GM18517 (cell line): ENCODE results near the gene SLC4A7.
"Not testable (repeated sequence)": the region's sequence is repeated elsewhere in the genome, so short reads cannot be mapped to it uniquely, and the experiment has no call there.

ENCODE experiments used
- ATAC-seq: cut with Tn5 transposase; IDR thresholded peaks from one replicate; pipeline ENCODE4 v1.9.1; 2021; ENCODE audit warnings: mild to moderate bottlenecking, moderate library complexity; ENCODE audit not compliant: unreplicated experiment

The SLC4A7 gene

GRCh38 chr3:27438352-27438751 lies 45.8 kb downstream of the SLC4A7 start:
- ATAC-seq: not testable (repeated sequence)

DNA sequence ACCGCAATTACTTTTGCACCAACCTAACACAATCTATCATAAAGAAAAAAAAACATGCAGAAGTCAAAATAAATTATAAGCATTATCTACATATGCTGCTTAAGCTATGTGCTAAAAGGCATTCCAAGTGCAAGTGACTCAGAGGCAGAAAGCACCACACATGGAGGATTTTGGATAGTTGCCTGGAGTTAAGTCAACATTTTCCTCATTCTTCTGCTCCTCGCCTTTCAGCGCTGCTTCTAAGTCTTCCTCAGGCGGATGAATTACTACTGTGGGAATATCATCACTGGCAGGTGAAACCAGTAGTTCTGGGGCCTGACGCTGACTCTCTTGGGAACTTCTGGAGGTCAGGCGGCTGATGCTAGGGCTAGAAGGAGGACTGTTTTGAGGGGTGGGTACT lies 53.1 kb downstream of the SLC4A7 start:
- no peak for ATAC-seq

DNA sequence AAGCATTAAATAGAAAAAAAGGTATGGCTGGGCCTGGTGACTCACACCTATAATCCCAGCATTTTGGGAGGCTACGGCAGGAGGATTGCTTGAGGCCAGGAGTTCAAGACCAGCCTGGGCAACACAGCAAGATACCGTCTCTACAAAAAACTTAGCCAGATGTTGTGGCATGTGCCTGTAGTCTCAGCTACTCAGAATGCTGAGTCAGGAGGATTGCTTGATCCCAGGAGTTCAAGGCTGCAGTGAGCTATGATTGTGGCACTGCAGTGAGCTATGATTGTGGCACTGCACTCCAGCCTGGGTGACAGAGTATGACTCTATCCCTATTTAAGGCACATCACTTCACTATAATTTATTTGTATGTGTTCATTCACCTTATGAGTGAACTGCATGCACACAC lies 54.3 kb downstream of the SLC4A7 start:
- no peak for ATAC-seq

GRCh38 chr3:27428446-27428845 lies 55.7 kb downstream of the SLC4A7 start:
- no peak for ATAC-seq

GRCh38 chr3:27426926-27427325 lies 57.3 kb downstream of the SLC4A7 start:
- ATAC-seq: no peak

DNA sequence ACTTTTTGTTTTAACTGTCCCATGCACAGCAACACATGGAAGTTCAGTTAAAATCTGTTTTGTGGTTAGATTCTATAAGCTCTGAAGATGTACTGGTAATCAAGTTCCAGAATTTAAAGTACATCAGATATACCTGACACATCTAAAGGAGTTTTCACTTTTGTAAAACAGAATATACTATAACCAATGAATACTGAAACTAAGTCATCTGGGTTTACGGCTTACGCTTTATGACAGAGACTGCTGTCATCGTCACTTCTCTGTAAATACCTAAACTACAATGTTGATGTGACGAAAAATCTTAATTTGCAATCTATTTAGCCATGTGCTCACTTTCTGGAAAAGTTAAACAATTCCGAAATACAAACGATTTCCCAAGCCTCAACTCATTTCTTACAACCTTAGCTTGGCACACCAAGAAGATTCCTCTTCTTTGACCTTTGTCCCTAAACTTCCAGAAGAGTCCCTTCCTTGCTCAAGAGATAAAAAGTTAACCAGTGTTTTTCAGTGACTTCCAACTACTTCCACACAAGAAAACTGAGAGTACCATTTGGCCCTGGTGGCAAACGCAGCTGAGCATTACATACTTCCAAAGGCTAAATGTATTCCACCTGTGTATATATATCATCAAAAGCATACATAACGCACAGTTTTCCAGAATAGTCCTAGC lies 58.2 kb downstream of the SLC4A7 start:
- ATAC-seq: no peak

DNA sequence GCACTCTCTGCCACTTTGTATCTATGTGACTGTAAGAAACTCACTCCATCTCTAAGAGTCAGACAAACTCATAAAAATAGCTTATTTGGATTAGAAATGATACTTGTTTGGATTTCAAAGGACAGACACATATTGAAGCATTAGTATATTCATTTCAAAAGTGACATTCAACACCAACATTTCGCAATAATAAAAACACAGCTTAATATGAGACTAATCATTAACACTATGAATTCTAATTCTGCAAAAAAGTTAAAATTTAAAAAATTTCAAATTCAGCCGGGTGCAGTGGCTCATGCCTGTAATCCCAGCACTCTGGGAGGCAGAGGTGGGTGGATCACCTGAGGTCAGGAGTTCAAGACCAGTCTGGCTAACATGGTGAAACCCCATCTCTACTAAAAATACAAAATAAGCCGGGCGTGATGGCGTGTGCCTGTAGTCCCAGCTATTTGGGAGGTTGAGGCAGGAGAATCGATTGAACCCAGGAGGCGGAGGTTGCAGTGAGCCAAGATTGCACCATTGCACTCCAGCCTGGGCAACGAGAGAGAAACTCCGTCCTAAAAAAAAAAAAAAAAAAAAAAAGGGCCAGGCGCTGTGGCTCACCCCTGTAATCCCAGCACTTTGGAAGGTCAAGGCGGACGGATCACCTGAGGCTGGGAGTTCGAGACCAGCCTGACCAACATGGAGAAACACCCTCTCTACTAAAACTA lies 59.2 kb downstream of the SLC4A7 start:
- ATAC-seq: not testable (repeated sequence)

DNA sequence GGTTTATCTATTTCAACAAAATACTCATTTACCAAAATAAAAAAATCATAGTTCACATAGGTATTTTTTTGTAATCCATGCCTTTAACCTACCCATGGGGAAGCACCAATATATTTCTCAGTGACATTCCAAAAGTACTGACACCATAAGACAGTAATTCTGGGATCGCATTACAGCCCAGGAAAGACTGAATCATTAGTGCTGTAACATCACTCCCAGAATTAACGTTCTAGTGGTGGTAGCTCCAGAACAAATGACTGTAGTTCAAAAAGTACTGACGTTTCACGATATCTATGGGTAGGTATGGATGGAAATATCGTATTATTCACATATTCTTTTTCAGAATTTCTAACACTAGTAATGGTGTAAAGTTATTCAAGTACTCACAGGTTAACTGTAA lies 60.7 kb downstream of the SLC4A7 start:
- no peak for ATAC-seq

GRCh38 chr3:27422617-27423016 lies 61.6 kb downstream of the SLC4A7 start:
- ATAC-seq: no peak

GRCh38 chr3:27415202-27415601 lies 69.0 kb downstream of the SLC4A7 start:
- ATAC-seq: no peak

DNA sequence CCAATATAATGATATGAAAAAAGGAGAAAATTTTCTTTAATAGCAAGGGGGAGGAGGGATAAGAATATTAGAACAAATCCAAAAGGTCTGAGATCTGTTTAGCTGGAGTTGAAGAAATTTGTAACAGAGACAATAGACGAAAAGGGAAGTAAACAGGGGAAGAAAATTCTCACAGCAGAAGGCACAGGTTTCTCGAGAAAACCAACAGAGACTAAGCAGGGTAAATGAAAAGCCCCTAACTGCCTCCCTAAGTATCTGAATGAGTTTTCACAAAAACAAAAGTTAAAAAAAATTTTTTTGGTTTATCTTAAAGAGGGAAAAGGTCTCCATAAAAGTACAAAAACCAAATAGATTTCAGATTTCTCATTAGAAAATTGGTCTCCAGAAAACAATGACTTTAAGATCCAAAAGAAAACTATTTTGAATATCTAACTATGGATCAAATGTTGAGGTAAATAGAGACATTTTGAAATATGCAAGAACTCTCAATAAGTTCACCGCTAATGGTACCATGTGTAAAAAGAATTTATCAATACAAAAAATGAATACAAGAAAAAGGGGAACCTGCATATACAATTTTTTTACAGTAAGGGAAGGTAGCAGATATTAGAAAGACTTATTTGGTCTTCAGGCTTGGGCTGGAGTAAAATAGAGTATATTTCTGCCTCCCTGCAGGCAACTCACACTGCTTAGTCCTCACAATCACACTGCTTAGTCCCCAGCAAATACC lies 91.1 kb downstream of the SLC4A7 start:
- ATAC-seq: peak; percentile 76

DNA sequence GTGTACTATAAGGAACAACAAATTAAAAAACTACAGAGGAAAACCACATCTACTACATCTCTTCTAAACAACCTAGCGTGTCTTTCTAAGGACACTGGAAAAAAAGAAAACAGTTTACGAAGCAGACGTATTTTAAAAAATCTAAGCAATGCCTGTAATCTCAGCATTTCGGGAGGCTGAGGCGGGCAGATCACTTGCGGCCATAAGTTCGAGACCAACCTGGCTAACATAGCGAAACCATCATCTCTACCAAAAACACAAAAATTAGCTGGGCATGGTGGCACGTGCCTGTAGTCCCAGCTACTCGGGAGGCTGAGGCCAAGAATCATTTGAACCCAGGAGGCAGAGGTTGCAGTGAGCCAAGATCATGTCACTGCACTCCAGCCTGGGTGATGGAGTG lies 91.8 kb downstream of the SLC4A7 start:
- not testable (repeated sequence) for ATAC-seq

DNA sequence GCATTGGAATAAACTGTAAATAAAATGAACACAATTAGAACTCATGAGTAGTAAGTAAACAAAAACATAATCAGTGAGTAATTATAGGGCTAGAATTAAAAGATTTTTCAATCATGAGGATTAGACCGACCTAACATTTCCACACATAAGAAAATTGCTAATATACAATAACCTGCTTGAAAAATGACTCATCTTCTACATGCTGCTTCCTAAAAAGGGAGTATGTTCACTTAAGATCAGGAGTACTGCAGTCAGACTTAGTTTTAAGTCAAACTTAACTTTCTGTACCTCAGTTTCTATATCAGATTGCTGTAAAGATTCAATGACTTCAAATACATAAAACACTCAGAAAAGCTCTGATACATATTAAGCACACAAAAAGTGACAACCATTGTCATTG lies 92.4 kb downstream of the SLC4A7 start:
- no peak for ATAC-seq

- no peak for ATAC-seq
These were observed 96.6 kb downstream of the SLC4A7 start for GRCh38 chr3:27387625-27388024.

- ATAC-seq: no peak
These were observed 98.7 kb downstream of the SLC4A7 start for GRCh38 chr3:27385504-27385903.

- ATAC-seq: no peak
These were observed 100.0 kb downstream of the SLC4A7 start for GRCh38 chr3:27384191-27384590.

GRCh38 chr3:27380433-27381357 lies 103.5 kb downstream of the SLC4A7 start:
- no peak for ATAC-seq

DNA sequence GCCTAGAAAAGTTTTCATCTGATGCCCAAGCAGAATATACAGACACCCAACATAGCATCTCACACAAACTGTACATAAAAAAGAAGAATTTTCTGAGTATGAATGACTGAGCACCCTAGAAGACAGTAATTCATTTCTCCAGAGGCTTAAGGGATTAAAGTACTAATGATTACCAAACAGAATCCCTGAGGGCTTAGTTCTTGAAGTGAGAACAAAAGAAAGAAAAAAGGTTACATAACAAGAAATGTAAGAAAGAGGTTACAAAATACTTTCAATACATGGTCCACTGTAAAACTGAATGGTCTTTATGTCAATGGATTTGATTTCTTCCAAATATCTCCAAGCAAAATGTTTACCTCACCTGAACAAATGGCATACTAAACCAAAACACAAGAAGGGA lies 105.9 kb downstream of the SLC4A7 start:
- ATAC-seq: no peak

DNA sequence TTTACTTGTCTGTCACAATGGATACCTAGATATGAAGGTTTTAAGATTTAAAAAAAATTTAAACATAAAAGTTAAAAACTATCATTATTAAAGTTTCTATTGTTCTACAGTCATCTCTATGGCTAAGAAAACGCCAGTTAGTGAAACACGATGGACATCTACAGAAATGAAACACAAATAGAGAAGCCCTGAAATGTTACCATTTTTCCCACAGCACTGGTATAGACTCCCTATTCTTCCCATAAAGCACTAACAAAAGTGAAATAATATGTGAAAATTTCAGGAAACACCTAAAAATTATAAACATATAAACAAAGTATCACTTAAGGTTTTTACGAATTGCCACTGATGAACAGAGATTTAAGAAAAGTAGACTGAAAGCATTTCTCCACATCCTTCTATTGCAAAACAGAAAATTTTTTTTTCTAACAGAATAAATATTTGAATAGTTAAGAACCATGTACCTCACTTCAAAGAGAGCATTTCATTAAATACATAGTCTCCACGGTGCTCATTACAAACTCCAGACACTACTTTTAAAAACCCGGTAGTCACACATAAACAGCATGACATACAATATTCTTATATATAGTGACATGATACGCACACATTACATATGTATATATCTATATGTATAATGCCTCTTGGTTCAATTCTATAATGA lies 107.9 kb downstream of the SLC4A7 start:
- no peak for ATAC-seq

DNA sequence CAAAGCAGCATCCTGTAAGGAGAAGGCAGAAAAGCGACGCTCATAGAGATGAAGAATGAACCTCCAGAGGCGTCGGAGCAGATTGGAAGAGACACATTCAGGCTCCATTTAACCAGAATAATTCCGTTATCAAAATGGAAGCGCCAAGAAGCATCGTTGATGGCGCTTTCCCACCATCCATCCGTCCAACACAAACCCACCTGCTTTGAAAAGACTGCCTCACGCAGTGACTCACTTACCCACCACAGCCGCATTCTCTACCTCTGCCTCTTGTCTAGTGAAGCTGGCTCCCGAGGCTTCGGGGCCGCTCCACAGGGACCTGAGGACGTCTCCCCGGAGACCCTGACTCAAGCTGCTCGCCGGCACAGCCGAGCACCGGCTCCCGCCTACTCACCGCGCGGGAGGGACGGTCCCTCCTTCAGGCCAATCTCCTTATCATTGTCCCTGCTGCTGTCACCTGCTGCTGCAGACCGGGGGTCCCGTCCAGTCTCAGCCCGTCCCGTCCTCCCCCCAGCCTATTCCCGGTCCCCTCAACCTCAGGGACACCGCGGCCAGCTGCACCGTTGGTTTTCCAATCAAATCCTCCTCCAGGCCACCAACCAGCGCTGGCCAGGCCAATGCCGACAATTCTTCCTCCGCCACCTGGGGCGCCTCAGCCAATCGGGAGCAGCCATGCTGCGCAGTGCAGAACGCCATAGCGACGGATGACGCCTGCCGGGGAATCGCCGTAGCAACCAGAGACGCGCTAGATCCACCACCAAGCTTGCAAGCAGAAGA lies 115.2 kb downstream of the SLC4A7 start, which contains the start of gene NEK10:
TSS of gene NEK10 (minus strand) at position 553 of the 777 bp plus-strand sequence. CDS start 16,501 bp downstream, outside the sequence.
- peak; percentile 100 for ATAC-seq
